ENCODE results near the gene MCC. TPM values are rescaled to one million over a fixed set of nuclear protein-coding genes. Genes with fewer than 3 reads are reported as not detected.

The MCC gene
- total and polyA plus RNA-seq, 2 donors (not counting 1 experiment from before 2014, with no cell fraction given), result 3.2 to 41.3 TPM

GRCh38 chr5:113518884-113519283 lies 30.6 kb upstream of the MCC start:
- DNase-seq (ENCODE audit: low read depth in 2 of 2), result no peak
- Histone ChIP-seq H3K79me2 (ENCODE audit: control insufficient read depth, insufficient read depth, low read length) (peaks cover 12% of the 10 kb centered on the region), H3K27me3 (ENCODE audit: control insufficient read depth, insufficient read depth, low read length) (no peaks in the 10 kb centered on the region), H3K27ac (ENCODE audit: insufficient read depth, low read length) (no peak overlapping the region), H3K4me1 (ENCODE audit: control insufficient read depth, extremely low read depth, insufficient read depth, low read length) (no peaks in the 10 kb centered on the region), H3K36me3 (ENCODE audit: control insufficient read depth, insufficient read depth, low read length) (no peaks in the 10 kb centered on the region), H3K9me3 (ENCODE audit: control insufficient read depth, insufficient read depth, low read depth, low read length) (no peaks in the 10 kb centered on the region), H2AFZ (ENCODE audit: low read length) (no peak overlapping the region), H3K4me2 (ENCODE audit: extremely low read depth, insufficient read depth, low read length) (no peak overlapping the region), H3K4me3 (replicated peaks in 1 of 4; ENCODE audit: control extremely low read depth in 1 of 4, insufficient read depth in 1 of 4, low read depth in 3 of 4, low read length in 4 of 4) (no peak overlapping the region), H3K9ac (ENCODE audit: insufficient read depth, low read length) (no peak overlapping the region), H4K20me1 (ENCODE audit: control insufficient read depth, extremely low read depth, insufficient read depth, low read length) (no peaks in the 10 kb centered on the region)
- TF ChIP-seq EZH2 (IDR thresholded peaks at IDR 0.05; ENCODE audit: low read length, missing control alignments), result no peak
- no peak for TF ChIP-seq CTCF (conservative IDR thresholded peaks at IDR 0.05 in 1 of 2, IDR thresholded peaks at IDR 0.05 in 1 of 2; ENCODE audit: low read depth in 1 of 2, low read length in 2 of 2)

GRCh38 chr5:113514289-113514635 lies 26.0 kb upstream of the MCC start:
- no peaks in the 10 kb centered on the region for H3K36me3 ChIP-seq (ENCODE audit: control insufficient read depth, insufficient read depth, low read length)

More at GRCh38 chr5:113514289-113514635, 26.0 kb upstream of the MCC start:
- peak overlapping the region; percentile 96 for H3K9ac ChIP-seq (ENCODE audit: insufficient read depth, low read length)
- no peaks in the 10 kb centered on the region for H3K27me3 ChIP-seq (ENCODE audit: control insufficient read depth, insufficient read depth, low read length)
- peak overlapping the region; percentile 97 for H3K4me2 ChIP-seq (ENCODE audit: extremely low read depth, insufficient read depth, low read length)
- no peaks in the 10 kb centered on the region for H4K20me1 ChIP-seq (ENCODE audit: control insufficient read depth, extremely low read depth, insufficient read depth, low read length)
- TF ChIP-seq CTCF (conservative IDR thresholded peaks at IDR 0.05 in 1 of 2, IDR thresholded peaks at IDR 0.05 in 1 of 2; ENCODE audit: low read depth in 1 of 2, low read length in 2 of 2) (no peak), EZH2 (IDR thresholded peaks at IDR 0.05; ENCODE audit: low read length, missing control alignments) (no peak)
- peak overlapping the region; percentile 63 to 83 (median 73) for H3K4me3 ChIP-seq (replicated peaks in 1 of 4; ENCODE audit: control extremely low read depth in 1 of 4, insufficient read depth in 1 of 4, low read depth in 3 of 4, low read length in 4 of 4)
- H2AFZ ChIP-seq (ENCODE audit: low read length), result peak overlapping the region; percentile 67
- DNase-seq (ENCODE audit: low read depth in 2 of 2), result no peak
- peaks cover 9% of the 10 kb centered on the region for H3K79me2 ChIP-seq (ENCODE audit: control insufficient read depth, insufficient read depth, low read length)
- H3K27ac ChIP-seq (ENCODE audit: insufficient read depth, low read length), result peak overlapping the region; percentile 87
- no peaks in the 10 kb centered on the region for H3K4me1 ChIP-seq (ENCODE audit: control insufficient read depth, extremely low read depth, insufficient read depth, low read length)
- no peaks in the 10 kb centered on the region for H3K9me3 ChIP-seq (ENCODE audit: control insufficient read depth, insufficient read depth, low read depth, low read length)
